ENCODE results near the gene SMIM36. TPM values are rescaled to one million over a fixed set of nuclear protein-coding genes. Genes with fewer than 3 reads are reported as not detected.

Gene SMIM36
- polyA plus RNA-seq, 3 donors = not detected

- no peaks in the 10 kb centered on the region for H3K27me3 ChIP-seq (ENCODE audit: control insufficient read depth in 2 of 2, insufficient read depth in 2 of 2, low read length in 2 of 2)
- peaks cover 0 to 3% (median 2%) of the 10 kb centered on the region in 3 donors for H3K27me3 Mint-ChIP-seq (ENCODE audit: low read depth in 3 of 3)
- H4K20me1 ChIP-seq (ENCODE audit: insufficient read depth, low read length) = no peaks in the 10 kb centered on the region
- H3K4me3 Mint-ChIP-seq = no peak overlapping the region
- DNase-seq = no peak
- WGBS (ENCODE audit: insufficient coverage) = no CpG with 5 or more reads among the region's 1 CpG
- no peak overlapping the region for H3K9ac ChIP-seq (ENCODE audit: insufficient read depth, low read length, poor library complexity, severe bottlenecking)
- H3K4me1 ChIP-seq (ENCODE audit: control insufficient read depth in 1 of 2, insufficient read depth in 2 of 2, low read length in 2 of 2) = no peaks in the 10 kb centered on the region
- no peaks in the 10 kb centered on the region for H3K36me3 Mint-ChIP-seq
- H3K4me2 ChIP-seq (replicated peaks; ENCODE audit: extremely low read depth, low read length, poor library complexity, severe bottlenecking) = no peak overlapping the region
- H3K9me3 ChIP-seq (replicated peaks in 1 of 2; ENCODE audit: control insufficient read depth in 1 of 2, insufficient read depth in 1 of 2, low read length in 2 of 2) = no peaks in the 10 kb centered on the region
- H3K4me1 Mint-ChIP-seq = no peaks in the 10 kb centered on the region
- intact Hi-C loops (cut with micrococcal nuclease) = no loop called here
- H3K27ac ChIP-seq (ENCODE audit: low read depth in 1 of 2, low read length in 2 of 2) = no peak overlapping the region
- H3K4me3 ChIP-seq (replicated peaks in 1 of 3; ENCODE audit: low read depth in 2 of 3, low read length in 3 of 3) = no peak overlapping the region
- TF ChIP-seq CTCF (IDR thresholded peaks at IDR 0.05) = no peak
- no peaks in the 10 kb centered on the region for H3K79me2 ChIP-seq (ENCODE audit: insufficient read depth, low read length)
- no peak overlapping the region for H3K27ac Mint-ChIP-seq
- no peak overlapping the region for H2AFZ ChIP-seq (ENCODE audit: insufficient read depth, low read depth, low read length, poor library complexity, severe bottlenecking)
- peaks cover 0 to 6% (median 1%) of the 10 kb centered on the region in 7 donors for H3K9me3 Mint-ChIP-seq
- H3K36me3 ChIP-seq (replicated peaks in 1 of 2; ENCODE audit: control insufficient read depth in 1 of 2, insufficient read depth in 2 of 2, low read length in 2 of 2) = no peaks in the 10 kb centered on the region
These were observed 21.4 kb upstream of the SMIM36 start for GRCh38 chr17:55532670-55533069.

GRCh38 chr17:55531053-55531728, 19.9 kb upstream of the SMIM36 start:
- Histone ChIP-seq H3K36me3 (replicated peaks in 1 of 2; ENCODE audit: control insufficient read depth in 1 of 2, insufficient read depth in 2 of 2, low read length in 2 of 2) (no peaks in the 10 kb centered on the region), H3K9ac (ENCODE audit: insufficient read depth, low read length, poor library complexity, severe bottlenecking) (no peak overlapping the region), H3K4me2 (replicated peaks; ENCODE audit: extremely low read depth, low read length, poor library complexity, severe bottlenecking) (no peak overlapping the region), H3K79me2 (ENCODE audit: insufficient read depth, low read length) (no peaks in the 10 kb centered on the region), H3K4me3 (replicated peaks in 1 of 3; ENCODE audit: low read depth in 2 of 3, low read length in 3 of 3) (no peak overlapping the region), H4K20me1 (ENCODE audit: insufficient read depth, low read length) (no peaks in the 10 kb centered on the region), H3K9me3 (replicated peaks in 1 of 2; ENCODE audit: control insufficient read depth in 1 of 2, insufficient read depth in 1 of 2, low read length in 2 of 2) (no peaks in the 10 kb centered on the region), H3K27me3 (ENCODE audit: control insufficient read depth in 2 of 2, insufficient read depth in 2 of 2, low read length in 2 of 2) (no peaks in the 10 kb centered on the region), H2AFZ (ENCODE audit: insufficient read depth, low read depth, low read length, poor library complexity, severe bottlenecking) (peak overlapping the region; percentile 12), H3K27ac (ENCODE audit: low read depth in 1 of 2, low read length in 2 of 2) (no peak overlapping the region), H3K4me1 (ENCODE audit: control insufficient read depth in 1 of 2, insufficient read depth in 2 of 2, low read length in 2 of 2) (no peaks in the 10 kb centered on the region)
- 100% methylated on average over 1 of the region's 5 CpGs for WGBS (ENCODE audit: insufficient coverage)
- no peak for DNase-seq
- H3K4me1 Mint-ChIP-seq = no peaks in the 10 kb centered on the region
- TF ChIP-seq CTCF (IDR thresholded peaks at IDR 0.05) = no peak
- H3K9me3 Mint-ChIP-seq = peaks cover 0 to 6% (median 0%) of the 10 kb centered on the region in 7 donors
- intact Hi-C loops (cut with micrococcal nuclease) = no loop called here
- no peaks in the 10 kb centered on the region for H3K36me3 Mint-ChIP-seq
- peaks cover 1 to 3% (median 2%) of the 10 kb centered on the region in 3 donors for H3K27me3 Mint-ChIP-seq (ENCODE audit: low read depth in 3 of 3)
- no peak overlapping the region for H3K4me3 Mint-ChIP-seq
- no peak overlapping the region for H3K27ac Mint-ChIP-seq
